ENCODE data around the gene CADM4.

DNA sequence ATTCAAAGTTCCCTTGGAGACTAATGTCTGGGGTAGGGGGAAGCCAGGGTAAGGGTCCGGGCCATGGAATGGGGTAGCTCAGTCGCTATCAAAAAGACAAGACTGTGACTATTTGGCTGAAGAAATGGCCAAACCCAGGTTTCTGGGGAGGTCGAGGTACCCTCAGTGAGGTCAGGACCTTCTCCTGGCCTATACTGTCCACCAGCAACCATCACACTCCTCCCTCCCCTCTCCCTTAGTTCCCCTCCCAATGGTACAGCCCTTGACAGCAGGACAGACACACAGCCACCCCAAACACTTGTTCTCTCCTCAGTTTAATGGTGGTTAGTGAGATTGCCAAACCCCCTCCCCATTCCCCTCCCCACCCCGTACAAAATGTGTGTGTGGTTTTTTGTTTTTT lies 17.6 kb downstream of the CADM4 start:
- no peak for TF ChIP-seq EZH2 (IDR thresholded peaks at IDR 0.05; ENCODE audit: borderline replicate concordance, insufficient read depth, low read depth, low read length, poor library complexity, severe bottlenecking)
- TF ChIP-seq, protein P1, sequence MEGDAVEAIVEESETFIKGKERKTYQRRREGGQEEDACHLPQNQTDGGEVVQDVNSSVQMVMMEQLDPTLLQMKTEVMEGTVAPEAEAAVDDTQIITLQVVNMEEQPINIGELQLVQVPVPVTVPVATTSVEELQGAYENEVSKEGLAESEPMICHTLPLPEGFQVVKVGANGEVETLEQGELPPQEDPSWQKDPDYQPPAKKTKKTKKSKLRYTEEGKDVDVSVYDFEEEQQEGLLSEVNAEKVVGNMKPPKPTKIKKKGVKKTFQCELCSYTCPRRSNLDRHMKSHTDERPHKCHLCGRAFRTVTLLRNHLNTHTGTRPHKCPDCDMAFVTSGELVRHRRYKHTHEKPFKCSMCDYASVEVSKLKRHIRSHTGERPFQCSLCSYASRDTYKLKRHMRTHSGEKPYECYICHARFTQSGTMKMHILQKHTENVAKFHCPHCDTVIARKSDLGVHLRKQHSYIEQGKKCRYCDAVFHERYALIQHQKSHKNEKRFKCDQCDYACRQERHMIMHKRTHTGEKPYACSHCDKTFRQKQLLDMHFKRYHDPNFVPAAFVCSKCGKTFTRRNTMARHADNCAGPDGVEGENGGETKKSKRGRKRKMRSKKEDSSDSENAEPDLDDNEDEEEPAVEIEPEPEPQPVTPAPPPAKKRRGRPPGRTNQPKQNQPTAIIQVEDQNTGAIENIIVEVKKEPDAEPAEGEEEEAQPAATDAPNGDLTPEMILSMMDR (IDR thresholded peaks at IDR 0.05) = no peak
